ENCODE results near the gene NCEH1. TPM values are rescaled to one million over a fixed set of nuclear protein-coding genes. Genes with fewer than 3 reads are reported as not detected.
"Not testable (repeated sequence)": the region's sequence is repeated elsewhere in the genome, so short reads cannot be mapped to it uniquely, and the experiment has no call there.

The NCEH1 gene
- total and polyA plus RNA-seq, 8 donors: 2.6 to 26.0 (median 6.3) TPM

GRCh38 chr3:172673210-172673679 lies 37.6 kb downstream of the NCEH1 start:
- Histone ChIP-seq H3K4me3 (no peak overlapping the region), H3K36me3 (no peaks in the 10 kb centered on the region), H3K4me1 (no peaks in the 10 kb centered on the region), H3K9me3 (no peaks in the 10 kb centered on the region), H3K27me3 (no peaks in the 10 kb centered on the region), H3K27ac (no peak overlapping the region)
- DNase-seq (peak in 3 of 6 donors; percentile 35 to 43 (median 43)), FAIRE-seq (no peak), ATAC-seq (peak; percentile 43 to 67 (median 62))
- 30 to 36% methylated on average over 2 of the region's 2 CpGs for WGBS, 2 donors
- intact Hi-C loops (cut with DNase I): no loop called here
- TF ChIP-seq, protein P1, sequence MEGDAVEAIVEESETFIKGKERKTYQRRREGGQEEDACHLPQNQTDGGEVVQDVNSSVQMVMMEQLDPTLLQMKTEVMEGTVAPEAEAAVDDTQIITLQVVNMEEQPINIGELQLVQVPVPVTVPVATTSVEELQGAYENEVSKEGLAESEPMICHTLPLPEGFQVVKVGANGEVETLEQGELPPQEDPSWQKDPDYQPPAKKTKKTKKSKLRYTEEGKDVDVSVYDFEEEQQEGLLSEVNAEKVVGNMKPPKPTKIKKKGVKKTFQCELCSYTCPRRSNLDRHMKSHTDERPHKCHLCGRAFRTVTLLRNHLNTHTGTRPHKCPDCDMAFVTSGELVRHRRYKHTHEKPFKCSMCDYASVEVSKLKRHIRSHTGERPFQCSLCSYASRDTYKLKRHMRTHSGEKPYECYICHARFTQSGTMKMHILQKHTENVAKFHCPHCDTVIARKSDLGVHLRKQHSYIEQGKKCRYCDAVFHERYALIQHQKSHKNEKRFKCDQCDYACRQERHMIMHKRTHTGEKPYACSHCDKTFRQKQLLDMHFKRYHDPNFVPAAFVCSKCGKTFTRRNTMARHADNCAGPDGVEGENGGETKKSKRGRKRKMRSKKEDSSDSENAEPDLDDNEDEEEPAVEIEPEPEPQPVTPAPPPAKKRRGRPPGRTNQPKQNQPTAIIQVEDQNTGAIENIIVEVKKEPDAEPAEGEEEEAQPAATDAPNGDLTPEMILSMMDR (IDR thresholded peaks at IDR 0.05): peak; percentile 26 to 46 (median 40)

DNA sequence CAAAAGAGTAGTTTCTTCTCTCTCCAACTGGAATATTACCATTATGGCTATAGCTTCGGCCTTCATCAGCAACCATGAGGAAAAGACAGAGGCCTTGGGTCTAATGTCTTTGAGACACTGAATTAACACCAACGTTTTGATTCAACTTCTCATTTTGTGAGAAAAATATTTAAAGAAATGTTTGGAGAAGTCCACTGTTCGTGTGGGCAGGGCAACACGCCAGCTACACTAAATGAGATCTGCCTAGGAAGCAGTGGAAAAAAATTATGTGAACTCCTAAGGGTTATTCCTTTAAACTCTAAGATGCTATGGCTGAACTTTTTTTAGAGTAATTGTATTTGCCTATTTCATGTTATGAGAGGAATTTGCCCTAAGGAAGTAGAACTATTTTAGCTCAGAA lies 41.8 kb downstream of the NCEH1 start:
- no peaks in the 10 kb centered on the region for H3K9me3 ChIP-seq
- no peaks in the 10 kb centered on the region for H3K27me3 ChIP-seq
- ATAC-seq (no peak), FAIRE-seq (no peak), DNase-seq (no peak)
- intact Hi-C loops (cut with DNase I): loop anchor here in 1 of 3 donors (10.0 kb wide), 1 partner anchor 54 kb away; no protein-coding TSS in a partner anchor
- no peaks in the 10 kb centered on the region for H3K4me1 ChIP-seq
- TF ChIP-seq, protein P1 (IDR thresholded peaks at IDR 0.05): no peak
- no peaks in the 10 kb centered on the region for H3K36me3 ChIP-seq
- 71 to 75% methylated on average over 4 of the region's 4 CpGs for WGBS, 2 donors
- H3K27ac ChIP-seq: no peak overlapping the region
- no peak overlapping the region for H3K4me3 ChIP-seq

DNA sequence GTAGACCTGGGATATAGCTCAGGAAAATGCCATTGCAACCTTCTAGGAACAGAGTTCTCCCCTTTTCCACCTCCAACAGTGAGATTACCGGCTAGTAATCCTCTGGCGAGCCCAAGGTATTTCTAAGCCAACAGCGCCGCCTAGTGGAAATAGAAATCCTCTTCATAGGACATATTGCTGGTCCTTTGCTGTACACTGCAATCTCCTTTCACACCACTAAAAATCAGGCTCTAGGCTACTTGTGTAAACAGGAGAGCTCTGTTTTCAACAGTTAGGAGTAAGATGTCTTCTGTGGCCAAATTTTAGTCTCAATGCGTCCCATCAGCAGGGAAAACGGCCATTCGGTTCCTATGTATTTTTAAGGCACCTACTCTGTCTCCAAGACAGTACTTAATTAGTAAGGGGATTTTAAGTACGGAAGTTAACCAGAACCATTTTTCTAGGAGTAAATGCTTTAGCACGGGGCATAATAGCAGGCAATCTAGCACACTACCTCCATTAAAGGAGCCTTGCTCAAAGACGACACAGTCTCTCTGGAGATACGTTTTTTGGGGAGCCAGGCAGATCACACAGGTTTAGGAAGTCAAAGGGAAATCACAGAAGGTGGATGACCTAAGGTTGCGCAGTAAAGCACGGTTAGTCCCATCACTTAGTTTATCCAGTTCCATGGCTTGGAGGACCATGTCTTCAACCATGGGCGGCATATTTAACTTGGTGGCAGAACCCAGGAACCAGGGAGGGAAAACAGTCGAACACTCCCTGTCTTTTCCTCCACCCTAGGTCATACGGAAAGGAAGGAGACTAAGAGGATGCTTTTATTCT lies 43.8 kb downstream of the NCEH1 start:
- Histone ChIP-seq H3K27me3 (no peaks in the 10 kb centered on the region), H3K36me3 (no peaks in the 10 kb centered on the region), H3K4me3 (no peak overlapping the region), H3K4me1 (no peaks in the 10 kb centered on the region), H3K9me3 (no peaks in the 10 kb centered on the region), H3K27ac (peak overlapping the region in 1 of 4 donors; percentile 0)
- ATAC-seq (peak; percentile 98 to 100 (median 99)), DNase-seq (peak in 4 of 6 donors; percentile 49 to 80 (median 62)), FAIRE-seq (no peak)
- intact Hi-C loops (cut with DNase I): loop anchor here in 1 of 3 donors (10.0 kb wide), 1 partner anchor 52 kb away; no protein-coding TSS in a partner anchor
- WGBS, 2 donors: 60 to 63% methylated on average over 16 of the region's 16 CpGs
- TF ChIP-seq, protein P1 (IDR thresholded peaks at IDR 0.05): peak; percentile 75 to 88 (median 81)

DNA sequence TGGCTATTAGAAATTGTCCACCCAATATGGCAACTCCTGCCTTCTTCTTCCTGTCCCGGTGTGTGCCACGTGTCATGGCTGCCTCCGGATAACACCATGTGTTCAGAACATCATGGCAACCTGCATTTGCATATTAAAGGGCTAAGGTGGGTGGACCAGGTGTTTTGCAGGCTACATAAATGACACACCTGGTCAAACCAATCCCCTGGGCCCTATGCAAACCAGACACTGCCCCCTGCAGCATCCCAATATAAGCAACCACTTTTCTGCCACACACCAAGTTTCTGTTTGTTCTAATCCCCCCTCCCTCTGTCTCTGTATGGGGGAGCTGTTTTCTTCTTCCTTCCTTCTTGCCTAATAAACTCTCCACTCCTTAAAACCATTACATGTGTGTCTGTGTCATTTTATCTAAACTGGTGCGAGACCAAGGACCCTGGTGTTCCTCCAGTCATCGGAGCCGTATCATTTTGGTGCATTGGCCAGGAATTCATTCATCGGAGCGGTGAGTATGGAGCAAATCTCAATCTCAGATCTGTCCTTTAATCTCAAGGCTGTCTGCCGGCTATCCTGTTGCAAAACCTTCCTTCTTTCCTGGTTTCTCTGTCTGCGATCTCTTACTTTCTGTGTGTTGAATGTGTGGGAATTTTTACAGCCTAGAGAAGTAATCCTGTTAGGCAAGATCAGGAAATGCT lies 44.5 kb downstream of the NCEH1 start:
- ATAC-seq: peak in 3 of 4 donors; percentile 40 to 72 (median 44)
- intact Hi-C loops (cut with DNase I): loop anchor here in 1 of 3 donors (10.0 kb wide), 1 partner anchor 52 kb away; no protein-coding TSS in a partner anchor

GRCh38 chr3:172665510-172665909 lies 45.4 kb downstream of the NCEH1 start:
- not testable (repeated sequence) for H3K27me3 ChIP-seq, H3K4me1 ChIP-seq, ATAC-seq, H3K4me3 ChIP-seq, DNase-seq, H3K27ac ChIP-seq, H3K9me3 ChIP-seq, FAIRE-seq, H3K36me3 ChIP-seq
- intact Hi-C loops (cut with DNase I): loop anchor here in 1 of 3 donors (10.0 kb wide), 1 partner anchor 51 kb away; no protein-coding TSS in a partner anchor
- 80 to 90% methylated on average over 9 of the region's 9 CpGs for WGBS, 2 donors

More for the DNA sequence above, 44.5 kb downstream of the NCEH1 start:
- FAIRE-seq (no peak), DNase-seq (no peak)
- TF ChIP-seq, protein P1 (IDR thresholded peaks at IDR 0.05): no peak
- Histone ChIP-seq H3K27me3 (no peaks in the 10 kb centered on the region), H3K27ac (peak overlapping the region in 1 of 4 donors; percentile 0), H3K4me3 (no peak overlapping the region), H3K9me3 (no peaks in the 10 kb centered on the region), H3K4me1 (no peaks in the 10 kb centered on the region), H3K36me3 (no peaks in the 10 kb centered on the region)
- WGBS, 2 donors: 61 to 70% methylated on average over 10 of the region's 10 CpGs

DNA sequence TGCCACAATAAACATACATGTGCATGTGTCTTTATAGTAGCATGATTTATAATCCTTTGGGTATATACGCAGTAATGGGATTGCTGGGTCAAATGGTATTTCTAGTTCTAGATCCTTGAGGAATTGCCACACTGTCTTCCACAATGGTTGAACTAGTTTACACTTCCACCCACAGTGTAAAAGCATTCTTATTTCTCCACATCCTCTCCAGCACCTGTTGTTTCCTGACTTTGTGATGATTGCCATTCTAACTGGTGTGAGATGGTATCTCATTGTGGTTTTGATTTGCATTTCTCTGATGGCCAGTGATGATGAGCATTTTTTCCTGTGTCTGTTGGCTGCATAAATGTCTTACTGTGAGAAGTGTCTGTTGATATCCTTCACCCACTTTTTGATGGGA lies 50.4 kb downstream of the NCEH1 start:
- not testable (repeated sequence) for H3K27me3 ChIP-seq, H3K9me3 ChIP-seq, ATAC-seq, DNase-seq, H3K4me3 ChIP-seq, FAIRE-seq, H3K36me3 ChIP-seq, H3K27ac ChIP-seq, H3K4me1 ChIP-seq
- 89 to 93% methylated on average over 1 of the region's 1 CpG for WGBS, 2 donors
- intact Hi-C loops (cut with DNase I): loop anchor here in 1 of 3 donors (10.0 kb wide), 1 partner anchor 46 kb away; no protein-coding TSS in a partner anchor
